ENCODE measurements around the gene STC2. TPM values are rescaled to one million over a fixed set of nuclear protein-coding genes. Genes with fewer than 3 reads are reported as not detected.

Gene STC2
- total RNA-seq, 1 donor: 157 TPM

- H3K4me3 ChIP-seq (ENCODE audit: low read depth, low read length): no peak overlapping the region
- DNase-seq (ENCODE audit: low read depth): no peak
- TF ChIP-seq, protein P1, sequence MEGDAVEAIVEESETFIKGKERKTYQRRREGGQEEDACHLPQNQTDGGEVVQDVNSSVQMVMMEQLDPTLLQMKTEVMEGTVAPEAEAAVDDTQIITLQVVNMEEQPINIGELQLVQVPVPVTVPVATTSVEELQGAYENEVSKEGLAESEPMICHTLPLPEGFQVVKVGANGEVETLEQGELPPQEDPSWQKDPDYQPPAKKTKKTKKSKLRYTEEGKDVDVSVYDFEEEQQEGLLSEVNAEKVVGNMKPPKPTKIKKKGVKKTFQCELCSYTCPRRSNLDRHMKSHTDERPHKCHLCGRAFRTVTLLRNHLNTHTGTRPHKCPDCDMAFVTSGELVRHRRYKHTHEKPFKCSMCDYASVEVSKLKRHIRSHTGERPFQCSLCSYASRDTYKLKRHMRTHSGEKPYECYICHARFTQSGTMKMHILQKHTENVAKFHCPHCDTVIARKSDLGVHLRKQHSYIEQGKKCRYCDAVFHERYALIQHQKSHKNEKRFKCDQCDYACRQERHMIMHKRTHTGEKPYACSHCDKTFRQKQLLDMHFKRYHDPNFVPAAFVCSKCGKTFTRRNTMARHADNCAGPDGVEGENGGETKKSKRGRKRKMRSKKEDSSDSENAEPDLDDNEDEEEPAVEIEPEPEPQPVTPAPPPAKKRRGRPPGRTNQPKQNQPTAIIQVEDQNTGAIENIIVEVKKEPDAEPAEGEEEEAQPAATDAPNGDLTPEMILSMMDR (IDR thresholded peaks at IDR 0.05; ENCODE audit: insufficient read depth, low read depth, low read length): no peak
Observed at GRCh38 chr5:173342813-173343755, 14.9 kb upstream of the STC2 start.

- H3K4me3 ChIP-seq (ENCODE audit: low read depth, low read length): no peak overlapping the region
- TF ChIP-seq, protein P1 (IDR thresholded peaks at IDR 0.05; ENCODE audit: insufficient read depth, low read depth, low read length): no peak
- no peak for DNase-seq (ENCODE audit: low read depth)
Observed at GRCh38 chr5:173341961-173342430, 13.8 kb upstream of the STC2 start.

GRCh38 chr5:173340984-173341383 lies 12.8 kb upstream of the STC2 start:
- TF ChIP-seq, protein P1 (IDR thresholded peaks at IDR 0.05; ENCODE audit: insufficient read depth, low read depth, low read length): no peak
- H3K4me3 ChIP-seq (ENCODE audit: low read depth, low read length): no peak overlapping the region
- no peak for DNase-seq (ENCODE audit: low read depth)

- TF ChIP-seq, protein P1 (IDR thresholded peaks at IDR 0.05; ENCODE audit: insufficient read depth, low read depth, low read length): no peak
- no peak overlapping the region for H3K4me3 ChIP-seq (ENCODE audit: low read depth, low read length)
- DNase-seq (ENCODE audit: low read depth): no peak
Observed at GRCh38 chr5:173340451-173340850, 12.2 kb upstream of the STC2 start.

- no peak for DNase-seq (ENCODE audit: low read depth)
- TF ChIP-seq, protein P1 (IDR thresholded peaks at IDR 0.05; ENCODE audit: insufficient read depth, low read depth, low read length): no peak
- H3K4me3 ChIP-seq (ENCODE audit: low read depth, low read length): no peak overlapping the region
Observed at GRCh38 chr5:173339286-173339685, 11.1 kb upstream of the STC2 start.

GRCh38 chr5:173338380-173339015 lies 10.3 kb upstream of the STC2 start:
- TF ChIP-seq, protein P1 (IDR thresholded peaks at IDR 0.05; ENCODE audit: insufficient read depth, low read depth, low read length): no peak
- no peak overlapping the region for H3K4me3 ChIP-seq (ENCODE audit: low read depth, low read length)

More at GRCh38 chr5:173338380-173339015, 10.3 kb upstream of the STC2 start:
- no peak for DNase-seq (ENCODE audit: low read depth)

All from fibroblast of villous mesenchyme (primary cell).